ENCODE data around the gene COA1.

GRCh38 chr7:43727003-43727402, 2.3 kb downstream of the COA1 start:
- TF ChIP-seq CTCF (IDR thresholded peaks at IDR 0.05): no peak
- no peak for TF ChIP-seq POLR2A (IDR thresholded peaks at IDR 0.05)

All from lower leg skin (tissue), 3 donors.